Measurements from ENCODE around the gene TRAF3.
"Not testable (repeated sequence)": the region's sequence is repeated elsewhere in the genome, so short reads cannot be mapped to it uniquely, and the experiment has no call there.

The TRAF3 gene

DNA sequence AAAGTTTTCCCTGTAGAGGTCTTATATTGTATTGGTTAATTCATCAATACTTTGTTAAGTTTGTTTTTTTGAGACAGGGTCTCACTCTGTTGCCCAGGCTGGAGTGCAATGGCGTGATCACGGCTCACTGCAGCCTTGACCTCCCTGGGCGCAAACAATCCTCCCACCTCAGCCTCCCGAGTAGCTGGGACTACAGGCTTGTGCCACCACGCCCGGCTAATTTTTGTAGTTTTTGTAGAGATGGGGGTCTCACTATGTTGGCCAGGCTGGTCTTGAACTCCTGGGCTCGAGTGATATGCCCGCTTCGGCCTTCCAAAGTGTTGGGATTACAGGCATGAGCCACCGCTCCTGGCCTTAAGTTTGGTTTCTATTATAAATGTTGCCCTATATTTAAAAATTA, 149.6 kb downstream of the TRAF3 start:
- not testable (repeated sequence) for DNase-seq

DNA sequence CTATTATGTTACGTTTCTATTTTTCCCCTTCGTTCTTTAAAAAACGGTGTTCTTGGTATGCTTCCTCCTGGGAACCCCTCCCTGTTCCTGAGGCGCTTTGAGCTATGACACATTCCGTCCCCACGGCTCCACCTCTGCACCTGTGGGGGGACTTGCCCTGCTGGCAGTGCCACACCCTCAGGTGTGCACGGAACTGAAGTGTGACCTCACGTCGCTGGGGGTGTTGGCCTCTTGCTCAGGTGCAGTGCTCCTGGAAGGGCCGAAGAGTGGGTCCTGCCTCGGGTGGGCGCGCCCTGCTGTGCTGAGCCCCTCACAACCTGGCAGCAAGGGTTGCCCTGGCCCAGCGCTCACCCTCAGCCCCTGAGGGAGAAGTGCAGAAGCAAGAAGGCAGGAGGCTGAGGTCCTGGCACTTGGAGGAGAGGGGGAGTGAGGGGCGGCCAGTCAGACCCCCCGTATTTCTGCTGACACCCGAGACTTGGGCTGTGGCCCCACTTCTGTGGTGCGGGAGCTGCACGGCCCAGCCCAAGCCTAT, 150.2 kb downstream of the TRAF3 start:
- DNase-seq, result no peak

DNA sequence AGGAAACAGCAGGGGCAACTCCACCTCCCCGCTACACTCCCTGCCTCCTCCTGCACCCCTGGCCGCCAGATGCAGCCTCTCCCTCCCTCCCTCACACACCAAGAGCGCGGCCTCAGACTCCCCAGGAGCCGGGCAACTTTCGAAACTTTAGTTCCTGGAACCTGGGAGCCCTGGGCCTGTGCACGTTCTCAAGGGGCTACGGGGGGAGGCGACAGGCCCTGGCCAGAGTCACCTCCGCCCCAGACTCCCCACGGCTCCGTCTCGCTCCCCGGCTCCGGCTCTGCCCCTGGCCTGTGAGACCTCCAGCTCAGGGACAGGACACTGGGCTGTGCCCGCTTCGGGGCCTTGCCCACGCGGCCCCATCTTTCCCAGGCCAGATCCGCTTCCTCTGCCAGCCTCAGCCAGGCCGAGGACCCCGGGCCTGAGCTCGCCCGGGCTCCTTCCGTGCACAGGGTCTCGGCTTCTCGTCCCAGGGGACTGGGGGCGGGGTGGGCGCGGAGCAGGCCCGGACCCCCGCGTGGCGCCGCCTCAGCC, 150.7 kb downstream of the TRAF3 start:
- DNase-seq, result no peak

DNA sequence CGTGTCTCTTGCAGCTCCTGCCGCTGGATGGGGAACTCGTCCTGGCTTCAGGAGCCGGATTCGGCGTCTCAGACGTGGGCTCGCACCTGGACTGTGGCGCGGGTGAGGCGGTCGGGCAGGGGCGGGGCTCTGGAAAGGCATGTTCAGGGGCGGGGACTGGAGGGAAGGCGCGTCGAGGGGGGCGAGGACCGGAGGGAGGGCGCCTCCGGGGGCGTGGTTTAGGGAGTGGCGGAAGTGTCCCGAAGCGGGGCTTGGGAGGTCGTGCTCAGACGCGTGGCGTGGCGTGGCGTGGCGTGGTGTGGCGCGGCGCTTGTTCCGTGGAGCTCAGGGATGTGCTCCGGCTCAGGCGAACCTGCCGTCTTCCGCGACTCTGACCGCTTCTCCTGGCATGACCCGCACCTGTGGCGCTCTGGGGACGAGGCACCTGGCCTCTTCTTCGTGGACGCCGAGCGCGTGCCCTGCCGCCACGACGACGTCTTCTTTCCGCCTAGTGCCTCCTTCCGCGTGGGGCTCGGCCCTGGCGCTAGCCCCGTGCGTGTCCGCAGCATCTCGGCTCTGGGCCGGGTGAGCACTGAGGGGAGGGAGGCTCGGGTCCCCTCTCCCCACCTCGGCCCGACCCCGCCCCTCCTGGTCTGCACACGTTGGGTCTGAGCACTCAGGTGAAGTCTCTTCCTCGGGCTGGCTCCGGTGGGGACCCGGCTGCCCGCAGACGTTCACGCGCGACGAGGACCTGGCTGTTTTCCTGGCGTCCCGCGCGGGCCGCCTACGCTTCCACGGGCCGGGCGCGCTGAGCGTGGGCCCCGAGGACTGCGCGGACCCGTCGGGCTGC, 151.4 kb downstream of the TRAF3 start:
- no peak for DNase-seq

DNA sequence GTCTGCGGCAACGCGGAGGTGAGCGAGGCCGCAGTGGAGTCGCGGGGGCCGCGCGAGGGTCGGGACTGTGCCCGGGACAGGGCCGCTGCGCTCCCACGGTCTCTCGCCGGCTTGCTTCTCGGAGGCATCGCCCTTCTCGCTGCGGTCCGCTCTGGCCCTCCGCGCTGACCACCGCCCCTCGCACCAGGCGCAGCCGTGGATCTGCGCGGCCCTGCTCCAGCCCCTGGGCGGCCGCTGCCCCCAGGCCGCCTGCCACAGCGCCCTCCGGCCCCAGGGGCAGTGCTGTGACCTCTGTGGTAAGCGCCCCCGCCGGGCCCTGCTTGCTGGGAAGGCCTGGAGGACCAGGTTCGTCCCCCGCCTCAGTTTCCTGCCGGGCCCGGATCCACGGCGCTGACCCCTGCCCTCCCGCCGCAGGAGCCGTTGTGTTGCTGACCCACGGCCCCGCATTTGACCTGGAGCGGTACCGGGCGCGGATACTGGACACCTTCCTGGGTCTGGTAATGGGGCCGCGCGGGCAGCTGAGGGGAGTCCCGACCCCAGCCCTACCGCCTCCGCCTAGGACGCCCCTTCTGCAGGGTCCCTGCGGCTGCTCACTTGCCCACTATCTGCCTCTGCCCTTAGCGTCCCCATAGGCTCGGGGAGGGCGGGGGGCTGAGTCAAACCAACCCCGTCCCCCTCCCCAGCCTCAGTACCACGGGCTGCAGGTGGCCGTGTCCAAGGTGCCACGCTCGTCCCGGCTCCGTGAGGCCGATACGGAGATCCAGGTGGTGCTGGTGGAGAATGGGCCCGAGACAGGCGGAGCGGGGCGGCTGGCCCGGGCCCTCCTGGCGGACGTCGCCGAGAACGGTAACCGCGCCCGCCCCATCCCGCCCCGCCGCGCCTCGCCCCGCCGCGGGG, 152.2 kb downstream of the TRAF3 start:
- no peak for DNase-seq

DNA sequence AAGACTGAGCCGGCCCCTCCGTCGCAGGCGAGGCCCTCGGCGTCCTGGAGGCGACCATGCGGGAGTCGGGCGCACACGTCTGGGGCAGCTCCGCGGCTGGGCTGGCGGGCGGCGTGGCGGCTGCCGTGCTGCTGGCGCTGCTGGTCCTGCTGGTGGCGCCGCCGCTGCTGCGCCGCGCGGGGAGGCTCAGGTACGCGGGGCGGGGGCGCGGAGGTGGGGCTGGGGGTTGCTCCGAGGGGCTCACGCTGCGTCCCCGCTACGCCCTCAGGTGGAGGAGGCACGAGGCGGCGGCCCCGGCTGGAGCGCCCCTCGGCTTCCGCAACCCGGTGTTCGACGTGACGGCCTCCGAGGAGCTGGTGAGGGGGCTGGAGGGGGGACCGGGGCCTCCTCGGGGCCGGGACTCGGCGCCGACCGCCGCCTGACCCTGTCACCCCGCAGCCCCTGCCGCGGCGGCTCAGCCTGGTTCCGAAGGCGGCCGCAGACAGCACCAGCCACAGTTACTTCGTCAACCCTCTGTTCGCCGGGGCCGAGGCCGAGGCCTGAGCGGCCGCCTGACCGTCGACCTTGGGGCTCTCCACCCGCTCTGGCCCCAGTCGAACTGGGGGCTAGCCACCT, 153.0 kb downstream of the TRAF3 start:
- no peak for DNase-seq

DNA sequence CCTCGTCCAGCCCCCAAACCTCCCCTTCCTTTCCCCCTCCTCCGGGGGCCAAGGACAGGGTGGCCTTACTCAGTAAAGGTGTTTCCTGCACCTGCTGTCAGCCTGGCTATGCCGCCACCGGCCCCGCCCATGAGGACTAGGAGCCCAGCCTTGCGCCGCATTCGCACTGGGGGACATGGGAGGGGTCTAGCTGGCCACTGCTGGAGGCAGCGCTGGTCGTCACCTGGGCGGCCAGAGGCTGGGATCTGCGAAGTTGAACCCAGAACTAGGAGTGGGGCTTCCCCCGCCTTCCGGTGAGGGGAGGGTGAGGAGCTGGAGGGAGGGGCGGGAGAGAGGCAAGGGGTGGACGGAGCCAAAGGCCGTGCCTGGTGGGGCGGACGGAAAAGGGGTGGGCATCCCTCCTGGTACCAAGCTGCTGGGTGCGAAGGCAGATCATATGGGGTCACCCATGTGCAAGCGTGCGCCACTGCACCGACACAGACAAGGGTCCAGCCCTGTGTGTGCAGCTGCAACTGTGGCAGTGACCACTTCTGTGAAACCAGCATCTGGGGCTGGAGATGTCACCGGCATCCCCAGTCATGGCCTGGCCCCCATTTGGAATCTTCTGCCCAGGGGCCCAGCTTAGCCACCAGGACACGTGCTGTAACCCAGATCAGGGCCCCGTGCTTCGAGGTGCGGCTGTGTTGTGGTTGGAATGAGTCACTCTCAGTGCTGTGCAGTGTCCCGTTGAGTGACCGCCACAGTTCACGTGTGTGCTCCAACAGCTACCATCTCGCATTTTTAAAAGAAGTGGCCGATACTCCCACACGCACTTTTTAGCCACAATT, 153.7 kb downstream of the TRAF3 start:
- DNase-seq, result no peak

DNA sequence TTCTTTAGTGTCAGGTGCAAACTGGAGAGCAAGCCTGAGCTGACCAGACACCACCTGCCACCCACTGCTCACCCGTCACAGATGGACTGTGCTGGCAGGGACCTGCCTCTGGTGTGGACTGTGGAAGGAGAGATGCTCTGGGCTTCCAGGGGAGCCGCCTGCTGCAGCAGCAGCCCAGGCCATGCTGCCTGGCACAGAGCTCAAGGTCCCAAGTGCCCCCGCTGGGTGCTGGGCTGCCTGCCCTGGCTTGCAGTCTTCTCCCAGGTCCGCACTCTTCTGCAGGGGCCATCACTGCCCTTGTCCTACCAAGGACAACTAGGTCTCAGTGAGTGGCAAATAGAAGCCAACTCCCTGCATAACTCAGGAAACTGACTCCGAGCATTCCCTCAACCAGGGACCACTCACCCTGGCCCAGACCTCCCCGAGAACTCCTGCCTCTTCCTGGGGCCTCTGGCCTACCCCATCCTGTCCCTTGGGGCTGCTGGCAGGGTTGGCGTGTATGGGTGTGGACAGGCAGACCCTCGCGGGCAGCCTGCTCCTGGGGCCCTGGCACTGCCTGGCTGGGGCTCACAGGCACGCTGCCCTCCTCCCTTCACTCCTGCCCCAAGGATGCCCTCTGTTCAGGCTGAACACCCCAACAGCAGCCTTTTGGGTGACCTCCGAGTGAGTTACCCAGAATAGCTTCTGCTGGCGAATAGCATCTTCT, 154.5 kb downstream of the TRAF3 start:
- DNase-seq, result no peak

DNA sequence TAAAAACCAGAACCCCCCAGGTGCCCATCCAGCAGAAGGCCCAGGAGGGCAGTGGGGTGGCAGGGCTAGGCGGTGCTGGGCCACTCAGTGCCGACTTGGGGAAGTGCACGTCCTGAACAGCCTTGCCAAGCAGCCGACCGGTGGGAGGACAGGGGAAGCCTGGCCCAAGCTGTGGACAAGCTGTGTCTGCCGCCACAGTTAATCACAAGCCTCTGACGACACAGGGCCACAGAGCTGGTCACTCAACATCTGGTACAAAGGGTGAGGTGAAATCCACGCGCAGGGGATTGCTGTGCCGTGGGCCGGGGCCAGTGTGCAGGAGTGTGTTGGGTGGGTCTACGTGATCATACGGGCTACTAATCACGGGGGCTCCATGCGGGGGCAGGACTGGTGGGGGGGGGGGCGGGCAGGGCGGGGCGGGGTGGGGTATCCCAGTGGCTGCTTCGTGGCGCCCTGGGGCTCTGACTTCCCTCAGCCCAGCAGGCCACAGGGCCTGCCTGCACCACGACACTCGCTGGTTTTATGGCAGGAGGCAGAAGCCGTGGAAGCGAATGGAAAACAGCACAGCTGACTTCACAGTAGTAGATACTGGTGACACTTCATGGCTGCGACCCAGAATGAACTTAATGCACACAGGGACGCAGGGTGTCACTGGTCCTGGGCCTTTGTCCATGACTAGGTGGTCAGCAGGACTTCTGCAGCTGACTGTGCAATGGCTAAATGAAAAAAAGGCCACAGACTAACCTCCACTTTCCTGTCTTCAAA, 155.4 kb downstream of the TRAF3 start:
- DNase-seq, result no peak

DNA sequence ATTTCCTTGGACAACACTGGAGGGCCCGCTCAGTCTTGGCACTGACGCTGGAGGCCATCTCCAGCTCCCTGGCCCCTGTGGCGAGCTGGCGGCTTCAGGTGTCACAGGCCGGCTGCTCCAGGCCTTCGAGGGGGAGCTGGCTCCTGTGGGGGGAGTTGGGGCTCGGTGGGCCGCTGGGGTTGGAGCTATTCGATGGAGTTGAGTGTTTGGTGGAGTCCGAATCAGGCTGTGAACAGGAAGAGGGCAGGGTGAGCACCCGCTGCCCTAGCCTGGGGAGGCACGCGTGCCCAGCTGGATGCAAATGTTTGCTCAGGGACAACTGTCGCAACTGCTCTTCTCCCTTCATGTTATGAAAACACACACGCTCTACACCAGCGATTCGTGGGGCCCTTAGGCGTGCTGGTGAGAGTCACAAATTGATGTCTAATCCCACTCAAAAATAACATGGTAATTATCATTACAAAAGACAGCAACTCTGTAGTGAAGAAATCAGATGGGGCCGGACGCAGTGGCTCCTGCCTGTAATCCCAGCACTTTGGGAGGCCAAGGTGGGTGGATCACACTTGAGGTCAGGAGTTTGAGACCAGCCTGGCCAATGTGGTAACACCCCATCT, 156.5 kb downstream of the TRAF3 start:
- no peak for DNase-seq

DNA sequence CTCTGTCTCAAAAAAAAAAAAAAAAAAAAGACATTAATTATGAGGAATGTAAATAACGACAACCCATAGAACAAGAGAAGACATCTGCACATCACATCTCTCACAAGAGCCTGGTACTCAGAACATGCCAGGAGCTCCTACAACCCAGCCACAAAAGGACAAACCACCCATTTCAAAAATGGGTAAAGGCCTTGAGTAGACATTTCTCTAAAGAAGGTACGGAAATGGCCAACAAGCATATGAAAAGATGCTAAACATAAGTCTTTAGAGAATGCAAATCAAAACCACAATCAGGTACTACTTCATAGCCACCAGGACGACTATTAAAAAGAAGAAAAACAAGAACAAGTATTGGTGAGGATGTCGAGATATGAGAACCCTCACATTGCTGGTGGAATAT, 158.5 kb downstream of the TRAF3 start:
- DNase-seq, result no peak

DNA sequence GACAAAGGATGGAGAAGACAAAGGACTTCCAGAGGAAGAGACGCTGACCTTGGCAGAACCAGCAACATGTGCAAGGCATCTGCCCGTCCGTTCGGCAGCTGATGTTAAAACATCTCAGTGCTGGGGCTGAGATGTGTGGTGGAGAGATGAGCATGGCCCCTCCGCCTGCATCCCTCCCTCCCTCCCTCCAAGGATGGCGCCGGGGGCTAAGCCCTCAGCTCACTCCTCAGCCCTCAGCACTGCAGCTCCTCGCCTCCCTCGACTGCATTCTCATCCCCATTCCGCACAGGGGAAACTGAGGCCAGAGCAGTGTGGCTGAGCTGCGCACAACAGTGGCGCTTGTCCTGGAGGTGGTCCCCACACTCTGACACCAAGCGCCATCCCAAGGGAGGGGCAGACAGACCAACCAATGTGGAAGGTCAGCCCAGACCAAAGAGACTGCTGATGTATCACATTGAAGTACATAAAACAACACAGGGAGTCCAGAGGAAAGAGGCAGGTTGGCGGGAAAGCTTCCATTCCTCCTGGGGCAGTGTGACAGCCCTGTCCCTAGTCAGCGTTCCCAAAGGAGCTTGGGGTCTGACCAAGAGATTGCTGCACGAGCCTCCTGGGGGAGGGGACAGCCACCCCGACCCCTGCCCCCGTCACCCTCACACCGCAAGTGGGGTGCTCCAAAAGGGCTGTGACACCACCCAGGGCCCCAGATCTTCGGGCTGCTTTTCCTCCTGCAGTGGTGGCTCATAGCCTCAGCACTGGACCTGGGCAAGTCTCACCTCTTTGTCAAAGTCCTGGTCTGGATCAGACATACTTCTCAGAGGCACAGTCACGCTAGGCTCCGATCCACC, 160.3 kb downstream of the TRAF3 start:
- DNase-seq, result no peak

DNA sequence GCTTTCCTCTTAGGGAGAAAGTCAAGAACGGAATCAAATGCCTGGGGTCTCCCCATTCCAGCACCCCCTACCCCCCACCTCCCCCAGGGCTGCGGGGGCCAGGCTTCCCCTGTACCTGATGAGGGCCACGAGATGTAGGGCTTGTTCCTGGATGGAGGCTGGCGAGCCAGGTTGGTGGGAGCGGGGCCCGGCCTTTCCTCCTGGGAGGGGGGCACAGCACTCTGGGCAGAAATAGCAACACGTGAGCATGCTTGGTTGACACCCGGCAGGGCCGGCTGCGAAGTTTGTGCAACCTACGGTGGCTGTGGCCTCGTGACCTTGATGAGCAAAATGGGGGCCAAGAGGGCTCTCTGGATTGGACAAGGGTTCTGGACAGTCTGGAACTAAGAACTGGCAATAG, 160.9 kb downstream of the TRAF3 start:
- no peak for DNase-seq

DNA sequence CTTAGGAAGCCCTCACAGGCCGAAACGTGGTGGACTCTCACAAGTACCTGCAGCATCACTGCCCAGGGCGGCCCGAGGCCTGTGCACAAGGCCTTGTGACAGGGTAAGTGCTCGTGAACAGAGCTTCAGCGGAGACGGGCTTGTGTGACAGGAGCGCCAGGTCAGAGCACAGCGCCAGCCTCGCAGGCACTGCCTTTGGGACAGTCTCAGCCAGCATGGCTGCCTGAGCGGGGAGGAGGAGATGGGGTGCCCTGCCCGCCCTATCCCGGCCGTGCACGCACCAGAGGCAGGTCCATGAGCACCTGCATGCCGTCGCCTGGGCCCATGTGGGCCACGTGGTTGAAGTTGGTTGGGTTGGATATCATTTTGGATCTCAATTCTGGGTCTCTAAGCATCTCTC, 162.1 kb downstream of the TRAF3 start:
- no peak for DNase-seq

DNA sequence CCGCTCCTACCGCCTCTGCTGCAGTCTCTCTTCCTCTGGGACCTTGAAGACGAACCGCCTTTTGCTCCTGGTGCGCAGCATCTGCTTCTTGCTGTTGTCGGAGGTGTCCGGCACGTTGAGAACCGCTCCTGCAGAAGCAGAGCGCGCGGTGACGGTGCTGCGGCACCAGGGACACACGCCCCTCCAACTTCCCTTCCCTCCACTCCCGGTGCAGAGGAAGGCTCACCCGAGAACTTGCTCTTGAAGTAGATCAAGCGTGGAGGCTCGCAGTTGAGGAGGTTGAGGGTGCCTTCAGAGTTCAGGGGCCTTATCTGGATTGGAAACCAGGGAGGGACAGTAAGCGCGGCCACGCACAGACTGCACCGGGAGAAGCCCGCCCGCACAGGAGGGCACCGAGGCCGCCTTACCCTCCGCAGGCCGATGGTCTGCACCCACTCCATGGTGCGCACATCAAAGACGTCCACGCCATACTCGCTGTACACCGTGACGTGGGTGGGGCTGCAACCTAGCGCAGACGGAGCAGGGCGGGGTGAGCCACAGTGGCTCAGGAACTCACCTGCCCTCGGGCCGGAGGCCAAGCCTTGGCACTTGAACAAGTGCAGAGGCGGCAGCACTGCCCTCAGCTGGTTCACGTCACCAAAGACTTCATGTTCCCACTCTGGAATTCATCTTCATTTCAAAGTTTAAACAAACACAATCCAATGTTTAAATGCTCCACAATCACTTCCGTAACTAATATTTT, 162.7 kb downstream of the TRAF3 start:
- DNase-seq, result no peak

DNA sequence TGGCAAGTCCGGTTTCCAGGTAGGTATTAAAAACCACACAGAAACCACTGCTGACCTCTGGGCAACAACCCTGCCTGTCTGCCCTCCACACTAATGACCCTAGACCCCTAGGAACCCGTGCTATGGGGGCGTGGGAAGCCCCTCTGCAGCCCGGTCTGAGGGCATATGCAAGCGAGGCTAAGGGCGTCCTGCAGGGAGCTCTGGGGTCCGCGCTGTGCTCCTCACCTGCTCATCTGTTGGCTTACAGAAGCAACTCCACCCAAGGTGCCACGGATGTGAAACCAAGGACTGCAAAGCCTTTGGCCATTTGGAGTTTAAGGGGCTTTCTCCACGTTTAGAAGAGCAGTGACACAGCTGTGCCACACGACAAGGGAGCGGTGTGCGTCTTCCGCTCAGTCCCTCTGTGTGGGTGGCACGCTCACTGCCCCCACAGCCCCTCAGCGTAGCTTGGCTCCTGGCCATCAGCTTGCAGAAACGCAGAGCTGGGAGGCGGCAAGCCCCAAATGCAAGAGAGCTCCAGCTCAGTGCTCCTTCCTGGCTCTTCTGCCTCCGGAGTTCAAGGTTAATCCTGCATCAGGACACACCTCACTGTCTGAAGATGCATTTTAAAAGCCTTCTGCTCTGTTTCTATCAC, 163.6 kb downstream of the TRAF3 start:
- no peak for DNase-seq

DNA sequence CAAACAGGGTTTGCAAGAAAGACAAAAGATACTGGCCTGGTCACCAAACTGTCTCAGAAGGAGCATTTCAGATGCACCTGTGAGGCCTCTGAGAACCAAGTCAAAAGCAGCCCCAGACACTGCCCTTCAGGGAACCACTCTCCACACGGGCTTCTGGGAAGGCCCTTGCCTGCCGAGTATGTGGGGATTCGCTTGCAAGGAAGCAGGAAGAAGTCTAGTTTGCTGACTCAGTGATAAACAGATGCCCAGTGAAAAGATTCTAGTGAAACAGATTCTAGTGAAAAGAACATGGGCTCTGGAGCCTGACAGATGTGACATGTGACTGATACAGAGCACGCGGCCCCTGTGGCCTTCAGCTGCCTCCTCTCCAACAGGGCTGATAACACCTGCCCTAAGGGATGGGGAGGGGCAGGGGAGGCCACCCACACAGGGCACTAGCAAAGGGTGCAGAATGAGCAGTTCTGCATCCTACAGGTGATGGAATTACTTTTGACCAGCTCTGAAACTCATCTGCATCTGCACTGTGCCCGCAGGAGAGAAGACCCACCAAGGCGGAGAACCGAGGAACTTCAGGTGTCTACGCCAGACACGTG, 164.3 kb downstream of the TRAF3 start:
- no peak for DNase-seq

DNA sequence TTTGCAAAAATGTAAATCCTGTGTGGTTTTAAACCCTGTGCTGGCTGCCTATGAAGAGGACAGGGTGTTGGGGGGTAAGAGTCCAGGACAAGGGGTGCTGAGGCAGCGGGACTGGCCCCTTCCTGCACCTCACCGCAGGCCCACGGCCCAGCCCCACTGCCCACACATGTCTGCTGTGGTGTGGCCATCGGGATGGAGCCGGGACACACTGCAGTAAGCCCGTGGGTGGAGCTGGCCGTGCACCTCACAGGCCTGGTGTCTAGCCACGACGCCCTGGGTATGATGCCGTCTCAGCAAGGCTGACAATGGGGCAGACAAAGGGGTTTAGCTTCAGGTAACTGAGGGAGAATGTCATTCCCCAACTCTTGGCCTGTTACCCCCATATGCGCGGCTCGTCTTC, 164.8 kb downstream of the TRAF3 start:
- DNase-seq, result no peak
